Activated naive CD4-positive, alpha-beta T cell (primary cell): ENCODE data around the gene COL19A1.
"Not testable (repeated sequence)": the region's sequence is repeated elsewhere in the genome, so short reads cannot be mapped to it uniquely, and the experiment has no call there.

Source experiments
- DNase-seq, 4 experiments: peaks; one replicate each; lab custom pipeline; 2025; lab: John Stamatoyannopoulos, UW

COL19A1 gene

GRCh38 chr6:69866770-69867638, 648 bp downstream of the COL19A1 start:
- peak; percentile 15 to 55 (median 20) for DNase-seq

GRCh38 chr6:69867639-69867976, 1.3 kb downstream of the COL19A1 start:
- no peak for DNase-seq

- DNase-seq: no peak
These were observed 2.0 kb downstream of the COL19A1 start for GRCh38 chr6:69868252-69868804.

- DNase-seq: no peak
These were observed 2.6 kb downstream of the COL19A1 start for GRCh38 chr6:69868961-69869360.

GRCh38 chr6:69871107-69871506, 4.8 kb downstream of the COL19A1 start:
- no peak for DNase-seq

- no peak for DNase-seq
These were observed 6.9 kb downstream of the COL19A1 start for GRCh38 chr6:69873291-69873690.

- DNase-seq: no peak
These were observed 9.4 kb downstream of the COL19A1 start for GRCh38 chr6:69875715-69876114.

- DNase-seq: no peak
These were observed 12.4 kb downstream of the COL19A1 start for GRCh38 chr6:69878795-69879194.

GRCh38 chr6:69880601-69881000, 14.2 kb downstream of the COL19A1 start:
- DNase-seq: no peak

GRCh38 chr6:69881322-69882151, 15.2 kb downstream of the COL19A1 start:
- DNase-seq: no peak

GRCh38 chr6:69883551-69883950, 17.2 kb downstream of the COL19A1 start:
- no peak for DNase-seq

GRCh38 chr6:69884231-69884630, 17.9 kb downstream of the COL19A1 start:
- DNase-seq: no peak

GRCh38 chr6:69887026-69887425, 20.7 kb downstream of the COL19A1 start:
- DNase-seq: no peak

- no peak for DNase-seq
These were observed 21.5 kb downstream of the COL19A1 start for GRCh38 chr6:69887714-69888345.

- no peak for DNase-seq
These were observed 22.3 kb downstream of the COL19A1 start for GRCh38 chr6:69888482-69889233.

- DNase-seq: not testable (repeated sequence)
These were observed 23.0 kb downstream of the COL19A1 start for GRCh38 chr6:69889234-69889974.

- DNase-seq: not testable (repeated sequence)
These were observed 26.2 kb downstream of the COL19A1 start for GRCh38 chr6:69892561-69892960.

GRCh38 chr6:69893266-69893665, 26.9 kb downstream of the COL19A1 start:
- not testable (repeated sequence) for DNase-seq

GRCh38 chr6:69894578-69895347, 28.4 kb downstream of the COL19A1 start:
- DNase-seq: no peak

- DNase-seq: no peak
These were observed 29.0 kb downstream of the COL19A1 start for GRCh38 chr6:69895396-69895795.
